ENCODE measurements around the gene INSM2. TPM values are rescaled to one million over a fixed set of nuclear protein-coding genes. Genes with fewer than 3 reads are reported as not detected.

The INSM2 gene
- total RNA-seq, 1 donor from 2014 or later, result not detected

- DNase-seq (no peak), ATAC-seq (no peak)
- H3K36me3 ChIP-seq, result no peaks in the 10 kb centered on the region
- intact Hi-C loops (cut with DNase I), result no loop called here
- no peaks in the 10 kb centered on the region for H3K9me3 ChIP-seq
- no peak overlapping the region for H3K27ac ChIP-seq
- no peaks in the 10 kb centered on the region for H3K27me3 ChIP-seq (ENCODE audit: low read depth)
- no peak overlapping the region for H3K4me3 ChIP-seq
- no peak for TF ChIP-seq CTCF (IDR thresholded peaks at IDR 0.05)
- no peaks in the 10 kb centered on the region for H3K4me1 ChIP-seq
Observed at GRCh38 chr14:35519986-35520385, 14.0 kb upstream of the INSM2 start.

DNA sequence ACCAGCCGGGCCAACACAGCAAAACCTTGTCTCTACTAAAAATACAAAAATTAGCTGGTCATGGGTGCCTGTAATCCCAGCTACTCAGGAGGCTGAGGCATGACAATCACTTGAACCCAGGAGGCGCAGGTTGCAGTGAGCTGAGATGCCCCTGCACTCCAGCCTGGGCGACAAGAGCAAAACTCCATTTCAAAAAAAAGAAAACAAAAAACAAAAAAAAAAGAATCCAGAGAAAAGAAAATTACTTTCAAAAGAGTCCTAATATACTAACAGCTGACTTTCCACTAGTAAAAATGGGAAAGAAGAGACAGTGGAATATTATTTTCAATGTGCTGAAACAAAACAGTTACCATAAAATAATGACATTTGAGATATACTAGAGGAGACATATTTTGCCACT, 8.3 kb upstream of the INSM2 start:
- no peak overlapping the region for H3K4me3 ChIP-seq
- DNase-seq (no peak), ATAC-seq (no peak)
- no peaks in the 10 kb centered on the region for H3K36me3 ChIP-seq
- TF ChIP-seq CTCF (IDR thresholded peaks at IDR 0.05), result no peak
- no peak overlapping the region for H3K27ac ChIP-seq
- intact Hi-C loops (cut with DNase I), result no loop called here
- H3K9me3 ChIP-seq, result no peaks in the 10 kb centered on the region
- H3K27me3 ChIP-seq (ENCODE audit: low read depth), result peaks cover 14% of the 10 kb centered on the region
- H3K4me1 ChIP-seq, result no peaks in the 10 kb centered on the region

- H3K9me3 ChIP-seq, result no peaks in the 10 kb centered on the region
- DNase-seq (no peak), ATAC-seq (no peak)
- H3K4me1 ChIP-seq, result no peaks in the 10 kb centered on the region
- no peaks in the 10 kb centered on the region for H3K36me3 ChIP-seq
- intact Hi-C loops (cut with DNase I), result no loop called here
- peaks cover 27% of the 10 kb centered on the region for H3K27me3 ChIP-seq (ENCODE audit: low read depth)
- no peak overlapping the region for H3K27ac ChIP-seq
- no peak for TF ChIP-seq CTCF (IDR thresholded peaks at IDR 0.05)
- no peak overlapping the region for H3K4me3 ChIP-seq
Observed at GRCh38 chr14:35526962-35527361, 7.0 kb upstream of the INSM2 start.

DNA sequence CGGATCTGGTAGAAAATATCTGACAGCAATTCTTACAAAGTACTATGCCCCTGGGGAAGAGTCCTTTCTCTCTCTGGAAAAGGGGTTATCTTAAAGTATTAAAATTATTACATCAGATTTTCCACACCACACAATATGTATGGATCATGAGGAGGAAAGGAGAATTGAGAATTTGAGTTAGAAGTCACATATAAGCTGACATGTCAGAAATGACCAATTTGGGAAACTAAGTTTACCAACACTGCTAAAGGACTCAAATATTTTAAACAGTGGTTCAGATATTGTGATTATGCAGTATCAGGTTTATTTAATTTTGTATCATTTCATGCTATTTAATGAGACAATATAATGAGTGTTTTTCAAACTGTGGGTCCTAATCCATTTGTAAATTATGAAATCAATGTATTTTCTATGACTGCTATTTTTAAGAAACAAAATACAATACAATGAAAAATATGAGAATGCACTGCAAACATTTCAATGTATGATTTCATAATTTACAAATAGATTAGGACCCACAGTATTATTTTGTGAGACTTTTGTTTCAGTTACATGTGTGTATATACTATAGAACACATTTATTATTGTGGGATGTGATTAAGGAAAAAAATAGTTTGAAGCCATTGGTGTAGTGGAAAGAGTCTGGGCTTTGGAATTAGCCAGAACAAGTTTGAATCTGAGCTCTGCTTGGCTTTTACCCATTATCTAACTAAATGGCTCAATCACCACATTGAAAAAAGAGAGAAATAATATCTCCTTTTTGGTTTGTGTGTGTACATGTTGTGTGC, 1.8 kb upstream of the INSM2 start:
- no peak overlapping the region for H3K4me3 ChIP-seq
- TF ChIP-seq CTCF (IDR thresholded peaks at IDR 0.05), result no peak
- peaks cover 27% of the 10 kb centered on the region for H3K4me1 ChIP-seq
- H3K27me3 ChIP-seq (ENCODE audit: low read depth), result peaks cover 69% of the 10 kb centered on the region
- H3K36me3 ChIP-seq, result no peaks in the 10 kb centered on the region
- no peak overlapping the region for H3K27ac ChIP-seq
- ATAC-seq (no peak), DNase-seq (no peak)
- no peaks in the 10 kb centered on the region for H3K9me3 ChIP-seq
- intact Hi-C loops (cut with DNase I), result no loop called here

DNA sequence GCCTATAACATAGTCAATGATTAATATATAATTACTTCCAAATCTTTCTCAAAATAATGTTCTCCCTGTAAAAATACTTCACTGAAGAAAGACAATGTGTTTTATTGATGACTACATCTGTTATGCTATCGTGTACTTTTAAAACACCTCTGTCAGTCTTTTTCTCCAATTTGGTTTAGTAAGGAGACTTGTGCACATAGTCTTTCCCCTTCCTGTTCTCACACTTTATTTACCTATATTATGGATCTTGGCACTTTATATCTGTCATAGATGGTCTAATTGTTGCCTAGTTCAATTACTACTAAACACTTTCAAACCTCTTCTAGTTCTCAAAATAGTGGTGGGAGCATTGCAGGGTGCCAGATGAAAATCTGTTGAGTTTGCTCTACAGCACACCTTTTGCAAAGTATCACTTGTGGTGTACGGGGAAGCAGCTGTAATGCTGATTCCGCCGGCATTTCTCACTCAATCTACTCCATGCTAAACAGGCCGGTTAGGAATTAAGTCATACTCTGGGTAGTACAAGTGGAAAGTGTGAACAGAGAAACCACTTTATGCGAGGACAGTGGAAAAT, 1.1 kb upstream of the INSM2 start:
- peak overlapping the region; percentile 59 for H3K4me3 ChIP-seq
- no peaks in the 10 kb centered on the region for H3K9me3 ChIP-seq
- H3K27me3 ChIP-seq (ENCODE audit: low read depth), result peaks cover 69% of the 10 kb centered on the region
- ATAC-seq (no peak), DNase-seq (no peak)
- intact Hi-C loops (cut with DNase I), result no loop called here
- peaks cover 27% of the 10 kb centered on the region for H3K4me1 ChIP-seq
- no peak overlapping the region for H3K27ac ChIP-seq
- peaks cover 2% of the 10 kb centered on the region for H3K36me3 ChIP-seq
- TF ChIP-seq CTCF (IDR thresholded peaks at IDR 0.05), result no peak

Data from lower lobe of right lung (tissue), 2 donors.